ENCODE measurements around the gene GAL3ST2. TPM values are rescaled to one million over a fixed set of nuclear protein-coding genes. Genes with fewer than 3 reads are reported as not detected.

Gene GAL3ST2
- total RNA-seq, 1 donor from 2014 or later = not detected

DNA sequence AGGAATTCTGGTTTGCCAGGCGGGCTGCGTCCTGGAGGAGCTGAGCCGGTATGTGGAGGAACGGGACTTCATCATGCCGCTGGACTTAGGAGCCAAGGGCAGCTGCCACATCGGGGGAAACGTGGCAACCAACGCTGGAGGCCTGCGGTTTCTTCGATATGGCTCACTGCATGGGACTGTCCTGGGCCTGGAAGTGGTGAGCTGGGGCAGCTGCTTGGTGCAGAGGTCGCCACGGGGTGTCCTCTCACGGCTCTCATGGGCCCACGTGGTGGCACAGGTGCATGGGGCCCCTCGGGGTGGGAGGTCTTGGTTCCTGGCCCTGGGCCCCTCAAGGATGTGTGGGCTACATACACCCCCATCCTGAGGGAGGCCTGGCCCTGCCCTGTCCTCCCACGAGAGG is 33.0 kb upstream of the GAL3ST2 start:
- TF ChIP-seq, protein P1, sequence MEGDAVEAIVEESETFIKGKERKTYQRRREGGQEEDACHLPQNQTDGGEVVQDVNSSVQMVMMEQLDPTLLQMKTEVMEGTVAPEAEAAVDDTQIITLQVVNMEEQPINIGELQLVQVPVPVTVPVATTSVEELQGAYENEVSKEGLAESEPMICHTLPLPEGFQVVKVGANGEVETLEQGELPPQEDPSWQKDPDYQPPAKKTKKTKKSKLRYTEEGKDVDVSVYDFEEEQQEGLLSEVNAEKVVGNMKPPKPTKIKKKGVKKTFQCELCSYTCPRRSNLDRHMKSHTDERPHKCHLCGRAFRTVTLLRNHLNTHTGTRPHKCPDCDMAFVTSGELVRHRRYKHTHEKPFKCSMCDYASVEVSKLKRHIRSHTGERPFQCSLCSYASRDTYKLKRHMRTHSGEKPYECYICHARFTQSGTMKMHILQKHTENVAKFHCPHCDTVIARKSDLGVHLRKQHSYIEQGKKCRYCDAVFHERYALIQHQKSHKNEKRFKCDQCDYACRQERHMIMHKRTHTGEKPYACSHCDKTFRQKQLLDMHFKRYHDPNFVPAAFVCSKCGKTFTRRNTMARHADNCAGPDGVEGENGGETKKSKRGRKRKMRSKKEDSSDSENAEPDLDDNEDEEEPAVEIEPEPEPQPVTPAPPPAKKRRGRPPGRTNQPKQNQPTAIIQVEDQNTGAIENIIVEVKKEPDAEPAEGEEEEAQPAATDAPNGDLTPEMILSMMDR (IDR thresholded peaks at IDR 0.05; ENCODE audit: insufficient read depth, low read depth, low read length) = no peak
- no peak for TF ChIP-seq EZH2 (IDR thresholded peaks at IDR 0.05; ENCODE audit: insufficient read depth, low read length)
- Histone ChIP-seq H3K4me1 (ENCODE audit: insufficient read depth, low read length) (no peaks in the 10 kb centered on the region), H4K20me1 (ENCODE audit: insufficient read depth, low read length) (peaks cover 32% of the 10 kb centered on the region), H3K9ac (ENCODE audit: low read length) (no peak overlapping the region), H3K27me3 (ENCODE audit: insufficient read depth, low read length) (no peaks in the 10 kb centered on the region), H2AFZ (ENCODE audit: low read depth, low read length) (no peak overlapping the region), H3K4me2 (ENCODE audit: low read length) (no peak overlapping the region), H3K79me2 (ENCODE audit: insufficient read depth, low read length) (peaks cover 3% of the 10 kb centered on the region), H3K36me3 (ENCODE audit: insufficient read depth, low read length) (peaks cover 2% of the 10 kb centered on the region), H3K27ac (ENCODE audit: low read depth, low read length) (no peak overlapping the region), H3K4me3 (ENCODE audit: insufficient read depth, low read depth, low read length) (no peak overlapping the region), H3K9me3 (ENCODE audit: insufficient read depth, low read depth, low read length) (no peaks in the 10 kb centered on the region)
- FAIRE-seq (no peak), DNase-seq (ENCODE audit: low read depth) (no peak)
- H3K4me3 Mint-ChIP-seq (ENCODE audit: unreplicated experiment) = no peak overlapping the region
- H3K4me1 Mint-ChIP-seq (ENCODE audit: low read depth, unreplicated experiment) = no peaks in the 10 kb centered on the region
- no peak overlapping the region for H3K27ac Mint-ChIP-seq (ENCODE audit: unreplicated experiment)
- peaks cover 18% of the 10 kb centered on the region for H3K36me3 Mint-ChIP-seq (ENCODE audit: low read depth, unreplicated experiment)
- peaks cover 5% of the 10 kb centered on the region for H3K9me3 Mint-ChIP-seq (ENCODE audit: unreplicated experiment)
- no peaks in the 10 kb centered on the region for H3K27me3 Mint-ChIP-seq (ENCODE audit: low read depth, unreplicated experiment)

DNA sequence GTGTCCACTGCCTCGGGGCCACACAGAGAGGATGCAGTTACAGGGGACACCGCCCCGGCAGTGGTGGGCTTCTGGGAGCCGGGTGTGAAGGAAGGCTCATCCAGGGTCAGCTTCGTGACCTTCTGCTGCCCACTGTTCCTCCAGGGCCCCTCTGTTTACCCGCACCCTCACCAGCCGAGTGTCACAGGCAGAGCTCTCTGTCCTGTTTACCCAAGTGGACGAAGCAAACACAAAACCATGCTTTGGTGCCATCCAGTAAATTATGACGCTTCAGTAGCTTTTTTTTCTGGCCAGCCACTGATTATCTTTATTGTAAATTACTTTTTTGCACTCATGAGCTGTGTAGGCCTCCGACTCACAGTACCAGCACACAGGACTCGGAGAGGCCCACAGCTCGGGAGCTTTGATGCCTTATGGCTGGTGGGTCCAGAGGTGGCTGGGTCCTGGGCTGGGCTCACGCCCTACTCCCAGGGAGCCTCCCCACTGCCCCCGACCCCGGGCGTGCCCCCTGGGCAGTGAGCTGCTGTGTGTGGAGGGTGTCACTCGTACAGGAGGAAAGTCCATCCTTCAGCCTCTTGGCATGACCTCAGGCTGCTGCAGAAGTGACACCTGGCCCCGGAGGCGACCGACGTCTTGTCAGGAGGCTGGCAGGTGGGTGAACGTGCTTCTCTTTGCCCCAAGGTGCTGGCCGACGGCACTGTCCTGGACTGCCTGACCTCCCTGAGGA is 32.4 kb upstream of the GAL3ST2 start:
- TF ChIP-seq, protein P1 (IDR thresholded peaks at IDR 0.05; ENCODE audit: insufficient read depth, low read depth, low read length) = no peak
- no peak for TF ChIP-seq EZH2 (IDR thresholded peaks at IDR 0.05; ENCODE audit: insufficient read depth, low read length)
- DNase-seq (ENCODE audit: low read depth) (no peak), FAIRE-seq (no peak)
- Histone ChIP-seq H3K4me1 (ENCODE audit: insufficient read depth, low read length) (no peaks in the 10 kb centered on the region), H2AFZ (ENCODE audit: low read depth, low read length) (no peak overlapping the region), H3K27me3 (ENCODE audit: insufficient read depth, low read length) (no peaks in the 10 kb centered on the region), H3K79me2 (ENCODE audit: insufficient read depth, low read length) (peaks cover 3% of the 10 kb centered on the region), H3K36me3 (ENCODE audit: insufficient read depth, low read length) (peaks cover 2% of the 10 kb centered on the region), H3K9me3 (ENCODE audit: insufficient read depth, low read depth, low read length) (no peaks in the 10 kb centered on the region), H4K20me1 (ENCODE audit: insufficient read depth, low read length) (peaks cover 29% of the 10 kb centered on the region), H3K9ac (ENCODE audit: low read length) (no peak overlapping the region), H3K27ac (ENCODE audit: low read depth, low read length) (no peak overlapping the region), H3K4me3 (ENCODE audit: insufficient read depth, low read depth, low read length) (no peak overlapping the region), H3K4me2 (ENCODE audit: low read length) (no peak overlapping the region)
- Mint-ChIP-seq H3K36me3 (ENCODE audit: low read depth, unreplicated experiment) (peaks cover 23% of the 10 kb centered on the region), H3K4me1 (ENCODE audit: low read depth, unreplicated experiment) (no peaks in the 10 kb centered on the region), H3K4me3 (ENCODE audit: unreplicated experiment) (no peak overlapping the region), H3K27me3 (ENCODE audit: low read depth, unreplicated experiment) (no peaks in the 10 kb centered on the region), H3K9me3 (ENCODE audit: unreplicated experiment) (peaks cover 5% of the 10 kb centered on the region), H3K27ac (ENCODE audit: unreplicated experiment) (no peak overlapping the region)

DNA sequence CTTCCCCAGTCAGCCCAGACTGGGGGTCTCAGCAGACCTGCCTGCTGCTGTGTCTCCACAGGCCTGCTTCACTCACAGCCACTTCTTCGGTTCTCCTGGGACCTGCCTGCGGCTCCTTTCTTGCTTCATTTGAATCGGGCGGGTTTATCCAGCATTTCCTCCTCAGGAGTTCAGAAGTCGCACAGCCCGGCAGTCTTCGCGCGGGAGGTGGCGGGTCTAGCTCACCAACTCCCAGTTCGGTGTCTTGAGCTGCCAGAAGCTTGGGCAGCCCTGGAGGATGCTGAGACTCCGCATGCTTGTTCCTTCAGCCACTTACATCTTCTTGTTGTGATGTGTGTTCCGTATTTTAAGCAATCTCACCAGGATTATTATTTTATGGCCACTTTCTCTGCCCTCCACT is 31.3 kb upstream of the GAL3ST2 start:
- H3K4me2 ChIP-seq (ENCODE audit: low read length) = no peak overlapping the region
- no peaks in the 10 kb centered on the region for H3K27me3 Mint-ChIP-seq (ENCODE audit: low read depth, unreplicated experiment)

More for the DNA sequence above, 31.3 kb upstream of the GAL3ST2 start:
- Histone ChIP-seq H4K20me1 (ENCODE audit: insufficient read depth, low read length) (peaks cover 18% of the 10 kb centered on the region), H3K4me1 (ENCODE audit: insufficient read depth, low read length) (no peaks in the 10 kb centered on the region), H3K9ac (ENCODE audit: low read length) (no peak overlapping the region), H3K36me3 (ENCODE audit: insufficient read depth, low read length) (peaks cover 2% of the 10 kb centered on the region), H3K27me3 (ENCODE audit: insufficient read depth, low read length) (no peaks in the 10 kb centered on the region), H3K4me3 (ENCODE audit: insufficient read depth, low read depth, low read length) (no peak overlapping the region), H2AFZ (ENCODE audit: low read depth, low read length) (no peak overlapping the region), H3K9me3 (ENCODE audit: insufficient read depth, low read depth, low read length) (no peaks in the 10 kb centered on the region), H3K27ac (ENCODE audit: low read depth, low read length) (no peak overlapping the region), H3K79me2 (ENCODE audit: insufficient read depth, low read length) (peaks cover 2% of the 10 kb centered on the region)
- DNase-seq (ENCODE audit: low read depth) = no peak
- TF ChIP-seq EZH2 (IDR thresholded peaks at IDR 0.05; ENCODE audit: insufficient read depth, low read length) = no peak
- H3K4me3 Mint-ChIP-seq (ENCODE audit: unreplicated experiment) = no peak overlapping the region
- H3K27ac Mint-ChIP-seq (ENCODE audit: unreplicated experiment) = no peak overlapping the region
- H3K4me1 Mint-ChIP-seq (ENCODE audit: low read depth, unreplicated experiment) = no peaks in the 10 kb centered on the region
- H3K9me3 Mint-ChIP-seq (ENCODE audit: unreplicated experiment) = peaks cover 5% of the 10 kb centered on the region
- no peak for FAIRE-seq
- peaks cover 29% of the 10 kb centered on the region for H3K36me3 Mint-ChIP-seq (ENCODE audit: low read depth, unreplicated experiment)
